SK-N-SH treated with all-trans-retinoic acid at 6 μM for 48 hours (cell line): ENCODE data around the gene MAP3K1.

Experiments used
- ATAC-seq: fragments of 200-7000 bp; cut with Tn5 transposase; 3 replicates; pipeline ENCODE4 v1.9.1; 2020; ENCODE audit warnings: mild to moderate bottlenecking, moderate library complexity
- ARNTL ChIP-seq: fragments of 450-650 bp; formaldehyde crosslinking; IDR thresholded peaks from 2 replicates; pipeline ENCODE4 v1.5.0; 2020; ENCODE audit warnings: low read depth, mild to moderate bottlenecking, moderate library complexity, borderline replicate concordance
- BACH2 ChIP-seq: fragments of 250-450 bp; sonication (Bioruptor Pico); IDR thresholded peaks from 2 replicates; pipeline ENCODE4 v1.9.0; 2021; ENCODE audit warnings: mild to moderate bottlenecking, borderline replicate concordance
- CREB5 ChIP-seq: fragments of 250-450 bp; sonication (Bioruptor Pico); IDR thresholded peaks from 2 replicates; pipeline ENCODE4 v1.5.1; 2020; ENCODE audit warnings: low read depth, mild to moderate bottlenecking, moderate library complexity
- CSDC2 ChIP-seq: fragments of 250-450 bp; sonication (Bioruptor Pico); IDR thresholded peaks from 2 replicates; pipeline ENCODE4 v1.5.0; 2020; ENCODE audit warnings: mild to moderate bottlenecking, moderate library complexity
- CSRNP3 ChIP-seq: fragments of 250-450 bp; sonication (Bioruptor Pico); IDR thresholded peaks from 2 replicates; pipeline ENCODE4 v1.5.1; 2021; ENCODE audit warnings: mild to moderate bottlenecking, moderate library complexity
- ESRRG ChIP-seq: fragments of 250-450 bp; sonication (Bioruptor Pico); IDR thresholded peaks from 2 replicates; pipeline ENCODE4 v1.6.1; 2021; ENCODE audit warnings: mild to moderate bottlenecking
- GLIS3 ChIP-seq: fragments of 250-450 bp; sonication (Bioruptor Pico); IDR thresholded peaks from 2 replicates; pipeline ENCODE4 v1.5.0; 2020; ENCODE audit warnings: mild to moderate bottlenecking, moderate library complexity
- ISL1 ChIP-seq: fragments of 250-450 bp; sonication (Bioruptor Pico); IDR thresholded peaks from 2 replicates; pipeline ENCODE4 v2.1.2; 2022; ENCODE audit warnings: mild to moderate bottlenecking, moderate library complexity
- OSR1 ChIP-seq: fragments of 250-450 bp; sonication (Bioruptor Pico); IDR thresholded peaks from 2 replicates; pipeline ENCODE4 v1.8.0; 2022; ENCODE audit warnings: moderate library complexity, mild to moderate bottlenecking, inconsistent platforms
- PATZ1 ChIP-seq: fragments of 250-450 bp; sonication (Bioruptor Pico); IDR thresholded peaks from 2 replicates; pipeline ENCODE4 v1.8.0; 2020; ENCODE audit warnings: mild to moderate bottlenecking, moderate library complexity, borderline replicate concordance
- POU6F1 ChIP-seq: fragments of 250-450 bp; sonication (Bioruptor Pico); IDR thresholded peaks from 2 replicates; pipeline ENCODE4 v1.8.0; 2021; ENCODE audit warnings: low read depth, mild to moderate bottlenecking, moderate library complexity, borderline replicate concordance
- PPARA ChIP-seq: fragments of 250-450 bp; sonication (Bioruptor Pico); IDR thresholded peaks from 2 replicates; pipeline ENCODE4 v1.5.0; 2020; ENCODE audit warnings: mild to moderate bottlenecking, borderline replicate concordance
- RARB ChIP-seq: fragments of 250-450 bp; sonication (Bioruptor Pico); IDR thresholded peaks from 2 replicates; pipeline ENCODE4 v1.8.0; 2021; ENCODE audit warnings: mild to moderate bottlenecking, moderate library complexity
- SNAI2 ChIP-seq: fragments of 250-450 bp; sonication (Bioruptor Pico); IDR thresholded peaks from 2 replicates; pipeline ENCODE4 v1.5.0; 2020; ENCODE audit warnings: mild to moderate bottlenecking, moderate library complexity
- TCF4 ChIP-seq: fragments of 250-450 bp; sonication (Bioruptor Pico); IDR thresholded peaks from 2 replicates; pipeline ENCODE4 v1.8.0; 2021; ENCODE audit warnings: mild to moderate bottlenecking, moderate library complexity, borderline replicate concordance
- TOX ChIP-seq: fragments of 250-450 bp; sonication (Bioruptor Pico); IDR thresholded peaks from 2 replicates; pipeline ENCODE4 v1.8.0; 2021; ENCODE audit warnings: mild to moderate bottlenecking, moderate library complexity, borderline replicate concordance
- TSHZ2 ChIP-seq: fragments of 250-450 bp; sonication (Bioruptor Pico); IDR thresholded peaks from 2 replicates; pipeline ENCODE4 v1.5.0; 2020; ENCODE audit warnings: mild to moderate bottlenecking, moderate library complexity
- ZC3H10 ChIP-seq: fragments of 250-450 bp; sonication (Bioruptor Pico); IDR thresholded peaks from 2 replicates; pipeline ENCODE4 v1.5.1; 2021; ENCODE audit warnings: mild to moderate bottlenecking, moderate library complexity
- ZFP3 ChIP-seq: fragments of 250-450 bp; sonication (Bioruptor Pico); IDR thresholded peaks from 2 replicates; pipeline ENCODE4 v1.5.0; 2020; ENCODE audit warnings: mild to moderate bottlenecking, moderate library complexity
- ZFP30 ChIP-seq: fragments of 450-650 bp; formaldehyde crosslinking; IDR thresholded peaks from 2 replicates; pipeline ENCODE4 v1.5.0; 2022; ENCODE audit warnings: mild to moderate bottlenecking, moderate library complexity
- ZNF565 ChIP-seq: fragments of 450-650 bp; formaldehyde crosslinking; conservative IDR thresholded peaks from 2 replicates; pipeline ENCODE4 v1.5.0; 2020; ENCODE audit warnings: low read depth, mild to moderate bottlenecking, moderate library complexity
- ZNF70 ChIP-seq: fragments of 450-650 bp; formaldehyde crosslinking; IDR thresholded peaks from 2 replicates; pipeline ENCODE4 v1.5.0; 2020; ENCODE audit warnings: mild to moderate bottlenecking, moderate library complexity
- ZNF8 ChIP-seq: fragments of 450-650 bp; formaldehyde crosslinking; IDR thresholded peaks from 2 replicates; pipeline ENCODE4 v1.5.0; 2020; ENCODE audit warnings: mild to moderate bottlenecking, moderate library complexity

The MAP3K1 gene

GRCh38 chr5:56808211-56808610 lies 7.1 kb upstream of the MAP3K1 start:
- ATAC-seq = no peak
- TF ChIP-seq CSDC2 (no peak), OSR1 (CRISPR knock-in tag) (no peak), PATZ1 (no peak), ZNF565 (no peak), ZNF70 (no peak), CREB5 (CRISPR knock-in tag) (no peak), ESRRG (CRISPR knock-in tag) (no peak), TSHZ2 (no peak), TCF4 (CRISPR knock-in tag) (no peak), ZC3H10 (CRISPR knock-in tag) (no peak)

GRCh38 chr5:56810826-56811225 lies 4.5 kb upstream of the MAP3K1 start:
- TF ChIP-seq ISL1 (CRISPR knock-in tag) = no peak

GRCh38 chr5:56812110-56812509 lies 3.2 kb upstream of the MAP3K1 start:
- TF ChIP-seq ISL1 (CRISPR knock-in tag) = peak; percentile 40; the same call in 1 of the 2 replicates
- TF ChIP-seq ZFP3 (CRISPR knock-in tag) = no peak
- peak; percentile 84; the same call in 1 of the 2 replicates for TF ChIP-seq BACH2 (CRISPR knock-in tag)
- TF ChIP-seq SNAI2 (CRISPR knock-in tag) = 0 out of 2 replicates have a peak, but pooled peaks have one; percentile 21
- TF ChIP-seq, all 23 proteins: peak for 3
- ATAC-seq = no peak

More at GRCh38 chr5:56810826-56811225, 4.5 kb upstream of the MAP3K1 start:
- ATAC-seq = no peak

GRCh38 chr5:56813302-56813701 lies 2.0 kb upstream of the MAP3K1 start:
- ATAC-seq = no peak
- TF ChIP-seq GLIS3 (CRISPR knock-in tag) (no peak), TCF4 (CRISPR knock-in tag) (no peak), OSR1 (CRISPR knock-in tag) (no peak), CSDC2 (no peak), ZNF70 (no peak), ISL1 (CRISPR knock-in tag) (no peak), ZNF8 (CRISPR knock-in tag) (no peak), PPARA (CRISPR knock-in tag) (no peak)

GRCh38 chr5:56814361-56814962 lies 887 bp upstream of the MAP3K1 start:
- ATAC-seq = peak; percentile 10
- TF ChIP-seq ZFP30 (CRISPR knock-in tag) = no peak
- no peak for TF ChIP-seq TCF4 (CRISPR knock-in tag)
- no peak for TF ChIP-seq RARB (CRISPR knock-in tag)
- TF ChIP-seq CSRNP3 (CRISPR knock-in tag) = no peak
- no peak for TF ChIP-seq TSHZ2
- no peak for TF ChIP-seq ZNF565
- TF ChIP-seq OSR1 (CRISPR knock-in tag) = no peak
- TF ChIP-seq PPARA (CRISPR knock-in tag) = no peak
- TF ChIP-seq BACH2 (CRISPR knock-in tag) = no peak
- no peak for TF ChIP-seq POU6F1
- no peak for TF ChIP-seq ISL1 (CRISPR knock-in tag)
- no peak for TF ChIP-seq TOX
- TF ChIP-seq ARNTL (CRISPR knock-in tag) = no peak
